Right lobe of liver (tissue), 4 donors: ENCODE results near the gene CHST13.

Experiments
- CTCF ChIP-seq, 4 donors: fragments of 200-600 bp in 3 of 4; fragments of 450-650 bp in 1 of 4; IDR thresholded peaks; one replicate each; pipeline versions ENCODE4 v1.5.1 to v1.8.0; 2016 to 2022; ENCODE audit warnings: antibody characterized with exemption in 4 of 4, mild to moderate bottlenecking in 2 of 4
- POLR2A ChIP-seq: fragments of 450-650 bp; IDR thresholded peaks from one replicate; pipeline ENCODE4 v1.6.1; 2017; ENCODE audit warnings: antibody characterized with exemption, mild to moderate bottlenecking
- donor health status: DM: no; HTN: no; CAD: no.
- donor health status: DM: no; HTN: no; CAD: no.
- donor health status: DM: no; HTN: yes; CAD: no.

- TF ChIP-seq CTCF (IDR thresholded peaks at IDR 0.05) (no peak), POLR2A (no peak)
Observed at GRCh38 chr3:126551121-126551838, 27.3 kb downstream of the CHST13 start.
